Measurements from ENCODE around the gene PUSL1. TPM values are rescaled to one million over a fixed set of nuclear protein-coding genes. Genes with fewer than 3 reads are reported as not detected.

The PUSL1 gene
- total and polyA plus RNA-seq, 8 donors, result 5.9 to 64.9 (median 25.5) TPM; not detected in 1

- intact Hi-C loops (cut with DNase I; ENCODE audit: low total_unique reads), result loop anchor here (10.0 kb wide), 1 partner anchor 167 kb away; no protein-coding TSS in a partner anchor
- H3K27ac ChIP-seq, result no peak overlapping the region
- TF ChIP-seq EP300 (IDR thresholded peaks at IDR 0.05) (no peak), CTCF (IDR thresholded peaks at IDR 0.05) (peak in 5 of 7 experiments; percentile 61 to 78 (median 74)), POLR2A (IDR thresholded peaks at IDR 0.05) (no peak), POLR2AphosphoS5 (IDR thresholded peaks at IDR 0.05) (peak in 1 of 3 donors; percentile 47)
- no peaks in the 10 kb centered on the region for H3K9me3 ChIP-seq
- peaks cover 0 to 11% (median 6%) of the 10 kb centered on the region in 3 donors for H3K27me3 ChIP-seq
- H3K4me1 ChIP-seq, result peaks cover 12 to 23% (median 19%) of the 10 kb centered on the region in 4 donors
- no peak overlapping the region for H3K4me3 ChIP-seq
- peak; percentile 88 to 92 for DNase-seq
- H3K36me3 ChIP-seq, result peaks cover 12 to 41% (median 39%) of the 10 kb centered on the region in 4 donors
- WGBS, 5 donors, result 22 to 44% (median 29%) methylated on average over 13 to 45 of the region's 45 CpGs
These were observed 16.6 kb upstream of the PUSL1 start for GRCh38 chr1:1291548-1292441.

GRCh38 chr1:1292442-1292779 lies 16.0 kb upstream of the PUSL1 start:
- H3K4me3 ChIP-seq, result no peak overlapping the region
- H3K9me3 ChIP-seq, result no peaks in the 10 kb centered on the region
- peaks cover 12 to 43% (median 41%) of the 10 kb centered on the region in 4 donors for H3K36me3 ChIP-seq
- no peak overlapping the region for H3K27ac ChIP-seq
- WGBS, 5 donors, result 85 to 91% (median 91%) methylated on average over 8 to 9 of the region's 9 CpGs
- H3K27me3 ChIP-seq, result peaks cover 0 to 5% (median under 1%) of the 10 kb centered on the region in 3 donors
- TF ChIP-seq POLR2AphosphoS5 (IDR thresholded peaks at IDR 0.05) (no peak), CTCF (IDR thresholded peaks at IDR 0.05) (no peak)
- H3K4me1 ChIP-seq, result peaks cover 12 to 23% (median 19%) of the 10 kb centered on the region in 4 donors
- intact Hi-C loops (cut with DNase I; ENCODE audit: low total_unique reads), result loop anchor here (10.0 kb wide), 1 partner anchor 168 kb away; no protein-coding TSS in a partner anchor
- no peak for DNase-seq

GRCh38 chr1:1292851-1293250 lies 15.5 kb upstream of the PUSL1 start:
- no peaks in the 10 kb centered on the region for H3K9me3 ChIP-seq
- peaks cover 0 to under 1% (median 0%) of the 10 kb centered on the region in 3 donors for H3K27me3 ChIP-seq
- no peak overlapping the region for H3K4me3 ChIP-seq
- DNase-seq, result no peak
- intact Hi-C loops (cut with DNase I; ENCODE audit: low total_unique reads), result loop anchor here (10.0 kb wide), 1 partner anchor 168 kb away; no protein-coding TSS in a partner anchor
- peaks cover 12 to 23% (median 19%) of the 10 kb centered on the region in 4 donors for H3K4me1 ChIP-seq
- no peak overlapping the region for H3K27ac ChIP-seq
- peaks cover 12 to 48% (median 45%) of the 10 kb centered on the region in 4 donors for H3K36me3 ChIP-seq
- WGBS, 5 donors, result 87 to 93% (median 91%) methylated on average over 7 to 18 of the region's 18 CpGs
- TF ChIP-seq EP300 (IDR thresholded peaks at IDR 0.05) (no peak), CTCF (IDR thresholded peaks at IDR 0.05) (no peak), POLR2A (IDR thresholded peaks at IDR 0.05) (no peak), POLR2AphosphoS5 (IDR thresholded peaks at IDR 0.05) (no peak)

- WGBS, 5 donors, result 73 to 93% (median 80%) methylated on average over 18 to 94 of the region's 94 CpGs
- Histone ChIP-seq H3K9me3 (no peaks in the 10 kb centered on the region), H3K4me3 (no peak overlapping the region), H3K27ac (no peak overlapping the region), H3K27me3 (no peaks in the 10 kb centered on the region), H3K36me3 (peaks cover 12 to 55% (median 49%) of the 10 kb centered on the region in 4 donors), H3K4me1 (peaks cover 12 to 23% (median 19%) of the 10 kb centered on the region in 4 donors)
- peak in 1 of 2 donors; percentile 57 for DNase-seq
- intact Hi-C loops (cut with DNase I; ENCODE audit: low total_unique reads), result loop anchor here (10.0 kb wide), 1 partner anchor 169 kb away; no protein-coding TSS in a partner anchor
- TF ChIP-seq EP300 (IDR thresholded peaks at IDR 0.05) (no peak), POLR2A (IDR thresholded peaks at IDR 0.05) (no peak), CTCF (IDR thresholded peaks at IDR 0.05) (no peak), POLR2AphosphoS5 (IDR thresholded peaks at IDR 0.05) (no peak)
These were observed 14.8 kb upstream of the PUSL1 start for GRCh38 chr1:1293263-1294249.

Data from stomach (tissue), 9 donors.